GM23338 (cell line): ENCODE measurements around the gene C14orf132.

Experiments
- CREB1 ChIP-seq: fragments of 250-450 bp; sonication (Bioruptor Pico); IDR thresholded peaks from 2 replicates; pipeline ENCODE4 v1.5.0; 2020; ENCODE audit warnings: low read depth, mild to moderate bottlenecking, moderate library complexity
- EZH2 ChIP-seq: fragments of 200-600 bp; sonication (generic); IDR thresholded peaks from one replicate; pipeline ENCODE4 v1.8.0; 2017; ENCODE audit warnings: antibody characterized with exemption, mild to moderate bottlenecking, low read depth; ENCODE audit not compliant: unreplicated experiment
- EZH2phosphoT487 ChIP-seq: fragments of 200-600 bp; sonication (generic); IDR thresholded peaks from one replicate; pipeline ENCODE4 v1.8.1; 2018; ENCODE audit warnings: antibody characterized with exemption; ENCODE audit not compliant: unreplicated experiment
- JUNB ChIP-seq: IDR thresholded peaks from one replicate; pipeline ENCODE4 v1.6.1; 2016; ENCODE audit warnings: antibody characterized with exemption; ENCODE audit not compliant: unreplicated experiment
- POLR2AphosphoS5 ChIP-seq: IDR thresholded peaks from 2 replicates; pipeline ENCODE4 v1.6.1; 2016; ENCODE audit warnings: antibody characterized with exemption, low read depth
- TF ChIP-seq, protein P1 (sequence below), 2 experiments: fragments of 200-600 bp in 1 of 2; sonication (generic) in 1 of 2; conservative IDR thresholded peaks; 2 replicates each; pipeline versions ENCODE4 v1.5.1 to v1.6.1; 2016 to 2017; ENCODE audit warnings: antibody characterized with exemption in 2 of 2, low read depth in 2 of 2, mild to moderate bottlenecking in 2 of 2, moderate library complexity in 1 of 2
- TF ChIP-seq, protein P2 (sequence below): IDR thresholded peaks from one replicate; pipeline ENCODE4 v1.6.1; 2018; ENCODE audit warnings: antibody characterized with exemption; ENCODE audit not compliant: unreplicated experiment

DNA sequence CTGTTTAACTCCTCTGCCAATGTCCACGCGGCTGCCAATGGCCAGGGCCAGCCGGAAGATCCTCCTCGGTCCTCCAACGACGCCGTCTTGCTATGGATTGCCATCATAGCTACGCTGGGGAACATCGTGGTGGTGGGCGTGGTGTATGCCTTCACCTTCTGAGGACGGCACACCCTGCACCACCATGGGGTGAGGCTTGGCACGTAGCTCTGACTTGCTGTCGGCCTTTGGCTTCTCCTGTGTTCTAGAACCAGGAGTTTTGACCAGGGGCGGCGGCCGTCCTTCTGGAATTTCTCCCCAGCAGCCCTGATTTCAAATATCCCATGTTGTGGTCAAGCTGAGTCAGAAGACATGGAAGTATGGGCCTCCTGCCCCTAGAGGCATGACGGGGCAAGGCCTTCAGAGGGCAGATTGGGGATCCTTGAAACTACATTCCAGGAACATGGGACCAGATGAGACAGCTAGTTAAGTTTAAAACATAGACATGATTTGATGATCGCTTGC is 47.5 kb downstream of the C14orf132 start:
- TF ChIP-seq JUNB (no peak), POLR2AphosphoS5 (no peak), EZH2 (no peak), CREB1 (no peak), EZH2phosphoT487 (no peak)
- TF ChIP-seq, protein P1, sequence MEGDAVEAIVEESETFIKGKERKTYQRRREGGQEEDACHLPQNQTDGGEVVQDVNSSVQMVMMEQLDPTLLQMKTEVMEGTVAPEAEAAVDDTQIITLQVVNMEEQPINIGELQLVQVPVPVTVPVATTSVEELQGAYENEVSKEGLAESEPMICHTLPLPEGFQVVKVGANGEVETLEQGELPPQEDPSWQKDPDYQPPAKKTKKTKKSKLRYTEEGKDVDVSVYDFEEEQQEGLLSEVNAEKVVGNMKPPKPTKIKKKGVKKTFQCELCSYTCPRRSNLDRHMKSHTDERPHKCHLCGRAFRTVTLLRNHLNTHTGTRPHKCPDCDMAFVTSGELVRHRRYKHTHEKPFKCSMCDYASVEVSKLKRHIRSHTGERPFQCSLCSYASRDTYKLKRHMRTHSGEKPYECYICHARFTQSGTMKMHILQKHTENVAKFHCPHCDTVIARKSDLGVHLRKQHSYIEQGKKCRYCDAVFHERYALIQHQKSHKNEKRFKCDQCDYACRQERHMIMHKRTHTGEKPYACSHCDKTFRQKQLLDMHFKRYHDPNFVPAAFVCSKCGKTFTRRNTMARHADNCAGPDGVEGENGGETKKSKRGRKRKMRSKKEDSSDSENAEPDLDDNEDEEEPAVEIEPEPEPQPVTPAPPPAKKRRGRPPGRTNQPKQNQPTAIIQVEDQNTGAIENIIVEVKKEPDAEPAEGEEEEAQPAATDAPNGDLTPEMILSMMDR (conservative IDR thresholded peaks at IDR 0.05; ENCODE audit: low read depth in 2 of 2), result no peak
- TF ChIP-seq, protein P2, sequence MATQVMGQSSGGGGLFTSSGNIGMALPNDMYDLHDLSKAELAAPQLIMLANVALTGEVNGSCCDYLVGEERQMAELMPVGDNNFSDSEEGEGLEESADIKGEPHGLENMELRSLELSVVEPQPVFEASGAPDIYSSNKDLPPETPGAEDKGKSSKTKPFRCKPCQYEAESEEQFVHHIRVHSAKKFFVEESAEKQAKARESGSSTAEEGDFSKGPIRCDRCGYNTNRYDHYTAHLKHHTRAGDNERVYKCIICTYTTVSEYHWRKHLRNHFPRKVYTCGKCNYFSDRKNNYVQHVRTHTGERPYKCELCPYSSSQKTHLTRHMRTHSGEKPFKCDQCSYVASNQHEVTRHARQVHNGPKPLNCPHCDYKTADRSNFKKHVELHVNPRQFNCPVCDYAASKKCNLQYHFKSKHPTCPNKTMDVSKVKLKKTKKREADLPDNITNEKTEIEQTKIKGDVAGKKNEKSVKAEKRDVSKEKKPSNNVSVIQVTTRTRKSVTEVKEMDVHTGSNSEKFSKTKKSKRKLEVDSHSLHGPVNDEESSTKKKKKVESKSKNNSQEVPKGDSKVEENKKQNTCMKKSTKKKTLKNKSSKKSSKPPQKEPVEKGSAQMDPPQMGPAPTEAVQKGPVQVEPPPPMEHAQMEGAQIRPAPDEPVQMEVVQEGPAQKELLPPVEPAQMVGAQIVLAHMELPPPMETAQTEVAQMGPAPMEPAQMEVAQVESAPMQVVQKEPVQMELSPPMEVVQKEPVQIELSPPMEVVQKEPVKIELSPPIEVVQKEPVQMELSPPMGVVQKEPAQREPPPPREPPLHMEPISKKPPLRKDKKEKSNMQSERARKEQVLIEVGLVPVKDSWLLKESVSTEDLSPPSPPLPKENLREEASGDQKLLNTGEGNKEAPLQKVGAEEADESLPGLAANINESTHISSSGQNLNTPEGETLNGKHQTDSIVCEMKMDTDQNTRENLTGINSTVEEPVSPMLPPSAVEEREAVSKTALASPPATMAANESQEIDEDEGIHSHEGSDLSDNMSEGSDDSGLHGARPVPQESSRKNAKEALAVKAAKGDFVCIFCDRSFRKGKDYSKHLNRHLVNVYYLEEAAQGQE, result no peak
